ENCODE measurements around the gene C11orf86.

Gene C11orf86

DNA sequence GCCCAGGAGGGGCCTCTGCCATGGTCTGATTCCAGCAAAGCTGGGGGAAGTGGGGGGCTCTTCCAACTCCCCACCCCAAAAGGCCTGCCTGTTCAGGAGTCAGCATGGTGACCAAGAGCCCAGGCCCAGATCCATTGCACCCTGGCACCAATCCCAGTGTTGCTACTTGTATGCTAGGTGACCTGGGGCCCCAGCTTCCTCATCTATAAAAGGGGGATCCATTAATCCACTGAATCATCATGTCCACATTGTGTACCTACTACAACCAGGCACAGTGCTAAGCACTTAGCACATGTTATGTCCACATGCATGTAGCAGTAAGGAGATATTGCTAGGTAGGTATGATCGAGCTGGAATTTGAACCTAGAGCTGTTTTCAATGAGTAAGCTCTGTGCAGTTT is 49.9 kb downstream of the C11orf86 start:
- Histone ChIP-seq H3K18ac (ENCODE audit: low read depth in 1 of 2, low read length in 2 of 2) (no peak overlapping the region), H4K91ac (ENCODE audit: low read length) (no peak overlapping the region), H3K4me3 (ENCODE audit: insufficient read depth in 1 of 2, low read depth in 1 of 2, low read length in 2 of 2) (no peak overlapping the region), H2BK15ac (ENCODE audit: low read depth, poor library complexity, severe bottlenecking) (no peak overlapping the region), H4K8ac (ENCODE audit: low read length) (no peak overlapping the region), H3K9ac (ENCODE audit: low read length) (no peak overlapping the region), H2BK5ac (ENCODE audit: low read depth, low read length, poor library complexity, severe bottlenecking) (no peak overlapping the region), H2BK12ac (ENCODE audit: low read length in 2 of 2) (no peak overlapping the region), H3K23ac (ENCODE audit: low read length in 2 of 2) (no peak overlapping the region), H3K4me2 (ENCODE audit: low read length, poor library complexity, severe bottlenecking) (no peak overlapping the region), H3K36me3 (ENCODE audit: control insufficient read depth in 1 of 2, insufficient read depth in 2 of 2, low read depth in 1 of 2, low read length in 2 of 2) (no peaks in the 10 kb centered on the region), H3K9me3 (ENCODE audit: control insufficient read depth, low read length) (no peaks in the 10 kb centered on the region), H2BK120ac (ENCODE audit: low read depth, low read length) (no peak overlapping the region), H3K27me3 (ENCODE audit: control insufficient read depth in 1 of 2, insufficient read depth in 1 of 2, low read length in 2 of 2) (peaks cover 0 to 36% of the 10 kb centered on the region in 2 experiments), H3K4me1 (ENCODE audit: control insufficient read depth, insufficient read depth, low read depth, low read length) (peaks cover 33% of the 10 kb centered on the region), H3K27ac (ENCODE audit: low read length, poor library complexity, severe bottlenecking) (no peak overlapping the region), H3K14ac (ENCODE audit: low read length in 2 of 2) (no peak overlapping the region), H3K79me1 (replicated peaks; ENCODE audit: low read length, poor library complexity, severe bottlenecking) (no peaks in the 10 kb centered on the region), H3K4ac (ENCODE audit: low read depth in 1 of 2, low read length in 2 of 2) (no peak overlapping the region), H2AK5ac (ENCODE audit: low read length, severe bottlenecking) (no peak overlapping the region), H2AFZ (ENCODE audit: low read depth, low read length) (no peak overlapping the region)
- DNase-seq, result no peak
- 94% methylated on average over 1 of the region's 1 CpG for WGBS

DNA sequence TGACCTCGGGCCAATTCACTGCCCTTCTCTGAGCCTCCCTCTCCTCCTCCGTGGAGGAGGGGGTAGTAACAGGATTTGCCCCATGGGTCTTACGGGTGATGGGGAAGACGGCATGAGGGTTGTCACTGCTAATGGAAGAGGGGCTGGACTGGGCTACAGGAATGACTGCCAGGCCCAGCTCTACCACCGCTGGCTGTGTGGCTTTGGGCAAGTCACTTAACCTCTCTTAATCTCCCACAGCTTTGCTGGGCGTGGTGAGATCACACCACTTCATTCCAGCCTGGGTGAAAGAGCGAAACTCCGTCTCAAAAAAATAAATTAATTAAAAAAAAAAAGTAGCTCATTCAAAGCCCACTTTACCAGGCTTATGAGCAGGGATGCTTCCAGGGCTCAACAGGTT is 50.6 kb downstream of the C11orf86 start:
- H3K9ac ChIP-seq (ENCODE audit: low read length), result no peak overlapping the region
- H3K27ac ChIP-seq (ENCODE audit: low read length, poor library complexity, severe bottlenecking), result no peak overlapping the region
- H3K79me1 ChIP-seq (replicated peaks; ENCODE audit: low read length, poor library complexity, severe bottlenecking), result no peaks in the 10 kb centered on the region
- H2AFZ ChIP-seq (ENCODE audit: low read depth, low read length), result no peak overlapping the region
- no peaks in the 10 kb centered on the region for H3K9me3 ChIP-seq (ENCODE audit: control insufficient read depth, low read length)
- no peak overlapping the region for H2AK5ac ChIP-seq (ENCODE audit: low read length, severe bottlenecking)
- H3K4me1 ChIP-seq (ENCODE audit: control insufficient read depth, insufficient read depth, low read depth, low read length), result peaks cover 34% of the 10 kb centered on the region
- no peak overlapping the region for H3K4me3 ChIP-seq (ENCODE audit: insufficient read depth in 1 of 2, low read depth in 1 of 2, low read length in 2 of 2)
- no peak overlapping the region for H2BK5ac ChIP-seq (ENCODE audit: low read depth, low read length, poor library complexity, severe bottlenecking)
- no peak overlapping the region for H3K14ac ChIP-seq (ENCODE audit: low read length in 2 of 2)
- H2BK15ac ChIP-seq (ENCODE audit: low read depth, poor library complexity, severe bottlenecking), result no peak overlapping the region
- H2BK120ac ChIP-seq (ENCODE audit: low read depth, low read length), result no peak overlapping the region
- no peaks in the 10 kb centered on the region for H3K36me3 ChIP-seq (ENCODE audit: control insufficient read depth in 1 of 2, insufficient read depth in 2 of 2, low read depth in 1 of 2, low read length in 2 of 2)
- no peak overlapping the region for H3K23ac ChIP-seq (ENCODE audit: low read length in 2 of 2)
- H4K8ac ChIP-seq (ENCODE audit: low read length), result no peak overlapping the region
- H3K18ac ChIP-seq (ENCODE audit: low read depth in 1 of 2, low read length in 2 of 2), result no peak overlapping the region
- H3K27me3 ChIP-seq (ENCODE audit: control insufficient read depth in 1 of 2, insufficient read depth in 1 of 2, low read length in 2 of 2), result peaks cover 0 to 36% of the 10 kb centered on the region in 2 experiments
- H4K91ac ChIP-seq (ENCODE audit: low read length), result no peak overlapping the region
- no peak overlapping the region for H2BK12ac ChIP-seq (ENCODE audit: low read length in 2 of 2)
- H3K4me2 ChIP-seq (ENCODE audit: low read length, poor library complexity, severe bottlenecking), result no peak overlapping the region
- H3K4ac ChIP-seq (ENCODE audit: low read depth in 1 of 2, low read length in 2 of 2), result no peak overlapping the region
- DNase-seq, result no peak
- 88% methylated on average over 5 of the region's 8 CpGs for WGBS

Small RNA genes within 50 kb of the gene (small RNA-seq; reads per million reads assigned to genes)
- 1.2 reads per million for gene MIR3163 (ENCODE audit: low read depth)

Data from mesenchymal stem cell (in vitro differentiated cells and primary cell).